ENCODE data around the gene TMEM234. TPM values are rescaled to one million over a fixed set of nuclear protein-coding genes. Genes with fewer than 3 reads are reported as not detected.

TMEM234 gene
- polyA plus RNA-seq, 1 donor: 22.0 TPM

DNA sequence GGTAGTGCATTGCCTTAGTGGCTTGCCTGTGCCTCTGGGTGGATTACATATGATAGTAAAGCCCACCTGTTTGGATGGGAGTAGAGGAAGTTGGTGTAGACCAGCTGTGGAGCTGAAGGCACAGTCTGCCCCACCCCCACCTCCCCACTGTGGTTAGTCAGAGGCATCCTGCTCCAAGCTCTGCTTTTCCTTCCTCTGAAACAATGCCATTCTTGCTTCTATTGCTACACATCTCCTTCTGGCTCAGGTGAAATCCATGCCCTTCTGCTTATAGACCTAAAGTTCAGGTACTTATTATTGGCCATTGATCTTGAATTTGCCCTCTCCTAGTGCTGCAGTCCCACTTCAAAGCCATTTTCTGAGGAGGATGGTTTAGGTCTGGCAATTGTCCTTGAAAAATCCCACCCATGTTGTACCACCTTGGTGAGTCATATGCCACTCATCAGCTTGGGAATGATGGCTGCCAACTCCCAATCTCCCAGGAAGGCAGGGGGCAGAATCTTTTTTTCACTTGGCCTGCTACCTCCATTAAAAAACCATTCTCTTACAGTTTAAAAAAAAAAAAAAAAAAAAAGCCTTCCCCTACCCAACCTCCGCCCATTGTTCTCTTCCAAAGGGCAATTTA, 49.4 kb downstream of the TMEM234 start:
- no peaks in the 10 kb centered on the region for H3K9me3 ChIP-seq (ENCODE audit: control insufficient read depth, low read depth, low read length)
- peaks cover 4% of the 10 kb centered on the region for H3K4me1 ChIP-seq (ENCODE audit: control insufficient read depth, insufficient read depth, low read length)
- no peak overlapping the region for H3K27ac ChIP-seq (ENCODE audit: low read length)
- H3K36me3 ChIP-seq (ENCODE audit: control insufficient read depth, insufficient read depth, low read length): peaks cover 66% of the 10 kb centered on the region
- no peaks in the 10 kb centered on the region for H3K27me3 ChIP-seq (ENCODE audit: control insufficient read depth, insufficient read depth, low read length)
- DNase-seq: no peak
- WGBS (ENCODE audit: insufficient coverage, low lambda C conversion rate): no CpG with 5 or more reads among the region's 1 CpG
- H3K4me3 ChIP-seq (ENCODE audit: low read length): no peak overlapping the region

DNA sequence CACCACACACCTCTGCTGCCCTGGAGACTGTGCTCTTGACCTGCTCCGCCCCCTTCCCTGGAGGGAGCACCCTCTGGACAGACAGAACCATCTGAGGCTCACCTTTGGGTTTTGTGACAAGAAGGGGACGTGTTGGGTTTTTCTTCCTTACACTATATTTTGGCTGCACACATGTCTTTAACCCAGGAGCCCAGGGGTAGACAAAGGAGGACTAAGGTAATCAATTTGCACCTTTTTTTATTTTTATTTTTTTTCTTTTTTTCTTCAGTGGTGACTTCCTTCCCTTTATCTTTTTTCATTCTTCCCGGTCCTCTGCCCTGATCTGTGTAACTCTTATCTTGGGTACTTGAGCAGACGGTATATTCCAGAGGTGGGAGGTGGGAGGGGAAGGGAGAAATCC, 51.2 kb downstream of the TMEM234 start:
- Histone ChIP-seq H3K4me3 (ENCODE audit: low read length) (no peak overlapping the region), H3K4me1 (ENCODE audit: control insufficient read depth, insufficient read depth, low read length) (peaks cover 4% of the 10 kb centered on the region), H3K27ac (ENCODE audit: low read length) (no peak overlapping the region), H3K27me3 (ENCODE audit: control insufficient read depth, insufficient read depth, low read length) (no peaks in the 10 kb centered on the region), H3K9me3 (ENCODE audit: control insufficient read depth, low read depth, low read length) (no peaks in the 10 kb centered on the region), H3K36me3 (ENCODE audit: control insufficient read depth, insufficient read depth, low read length) (peaks cover 78% of the 10 kb centered on the region)
- no peak for DNase-seq
- 53% methylated on average over 2 of the region's 4 CpGs for WGBS (ENCODE audit: insufficient coverage, low lambda C conversion rate)

Other genes starting within 250 kb of the TMEM234 start
- 130 TPM for gene KHDRBS1, start 208.5 kb downstream of the TMEM234 start, polyA plus RNA-seq
- gene TMEM39B, start 149.4 kb downstream of the TMEM234 start, polyA plus RNA-seq: 14.9 TPM
- gene KPNA6, start 114.3 kb downstream of the TMEM234 start, polyA plus RNA-seq: 25.3 TPM
- gene TXLNA, start 42.7 kb downstream of the TMEM234 start, polyA plus RNA-seq: 33.7 TPM
- gene CCDC28B, start 21.8 kb downstream of the TMEM234 start, polyA plus RNA-seq: 13.3 TPM
- gene IQCC, start 16.7 kb downstream of the TMEM234 start, polyA plus RNA-seq: 5.5 TPM
- 0.54 TPM for gene DCDC2B, start 13.3 kb downstream of the TMEM234 start, polyA plus RNA-seq
- 156 TPM for gene EIF3I, start 54 bp upstream of the TMEM234 start, polyA plus RNA-seq
- gene FAM167B, start 24.9 kb upstream of the TMEM234 start, polyA plus RNA-seq: 2.8 TPM
- gene LCK, start 28.9 kb upstream of the TMEM234 start, polyA plus RNA-seq: 4.2 TPM
- gene HDAC1, start 69.7 kb upstream of the TMEM234 start, polyA plus RNA-seq: 153 TPM
- gene MARCKSL1, start 113.9 kb upstream of the TMEM234 start, polyA plus RNA-seq: 139 TPM
- gene FAM229A, start 140.1 kb upstream of the TMEM234 start, polyA plus RNA-seq: 12.2 TPM
- 6.1 TPM for gene TSSK3, start 140.2 kb upstream of the TMEM234 start, polyA plus RNA-seq
- 57.2 TPM for gene BSDC1, start 172.1 kb upstream of the TMEM234 start, polyA plus RNA-seq
- 0.25 TPM for gene ZBTB8B, start 242.7 kb upstream of the TMEM234 start, polyA plus RNA-seq